Cardiac fibroblast (primary cell): Measurements from ENCODE around the gene BRAT1.

Experiments
- DNase-seq, 2 donors: peaks; one replicate each; pipeline versions ENCODE4 v3.0.0 to v3.0.0-alpha.2; 2010; ENCODE audit warnings: low read depth in 2 of 2
- H3K4me3 ChIP-seq, 2 donors: replicated peaks in 1 of 2; 1 replicate in 1 of 2; 2 replicates in 1 of 2; pipeline ENCODE4 v1.5.1; 2011; ENCODE audit warnings: low read depth in 2 of 2, low read length in 2 of 2, mild to moderate bottlenecking in 2 of 2, moderate library complexity in 1 of 2
- TF ChIP-seq, protein P1 (sequence below): IDR thresholded peaks from one replicate; pipeline ENCODE4 v1.5.1; 2011; ENCODE audit warnings: low read depth, mild to moderate bottlenecking, low read length, inconsistent platforms

The BRAT1 gene

DNA sequence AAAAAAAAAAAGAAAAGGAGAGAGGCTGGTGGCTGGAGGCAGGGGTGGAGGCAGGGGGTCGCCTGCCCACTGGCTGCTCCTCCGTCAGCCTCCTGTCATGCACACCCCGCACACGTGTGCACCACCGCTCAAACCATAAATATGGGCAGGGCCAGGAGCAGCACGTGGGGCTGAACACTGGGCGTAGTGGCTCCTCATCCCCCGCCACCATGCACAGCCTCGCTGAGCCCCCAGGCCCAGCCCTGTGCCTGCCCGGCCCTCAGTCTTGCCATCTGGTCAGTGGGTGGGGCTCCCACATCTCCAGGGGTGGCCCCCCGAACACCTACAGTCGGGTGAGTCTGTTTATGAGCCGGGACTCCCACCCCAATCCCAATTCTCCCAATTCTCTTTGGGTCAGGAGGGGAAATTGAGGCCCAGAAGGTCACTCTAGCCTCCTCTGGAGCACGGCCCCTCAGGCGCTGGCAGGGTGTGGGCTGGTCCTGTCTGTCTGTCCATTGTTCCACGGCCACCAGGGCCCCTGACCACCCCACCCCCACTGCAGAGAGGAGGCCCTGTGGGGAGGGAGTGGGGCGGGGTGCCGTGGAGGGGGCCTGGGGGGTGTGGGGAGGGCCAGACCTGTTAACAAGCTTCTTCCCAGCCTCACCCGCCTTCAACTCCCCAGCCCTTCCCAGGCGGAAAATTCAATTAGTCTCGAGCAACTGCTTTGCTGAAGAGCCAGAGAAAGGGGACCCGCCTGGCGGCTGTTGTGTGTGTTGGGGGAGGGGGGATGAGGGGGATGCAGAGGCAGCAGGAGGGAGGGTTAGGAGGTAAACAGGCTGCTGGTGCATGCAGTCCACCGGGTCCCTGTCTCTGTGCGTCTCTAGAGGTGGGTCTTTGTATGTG lies 59.7 kb downstream of the BRAT1 start:
- no peak overlapping the region for H3K4me3 ChIP-seq
- TF ChIP-seq, protein P1, sequence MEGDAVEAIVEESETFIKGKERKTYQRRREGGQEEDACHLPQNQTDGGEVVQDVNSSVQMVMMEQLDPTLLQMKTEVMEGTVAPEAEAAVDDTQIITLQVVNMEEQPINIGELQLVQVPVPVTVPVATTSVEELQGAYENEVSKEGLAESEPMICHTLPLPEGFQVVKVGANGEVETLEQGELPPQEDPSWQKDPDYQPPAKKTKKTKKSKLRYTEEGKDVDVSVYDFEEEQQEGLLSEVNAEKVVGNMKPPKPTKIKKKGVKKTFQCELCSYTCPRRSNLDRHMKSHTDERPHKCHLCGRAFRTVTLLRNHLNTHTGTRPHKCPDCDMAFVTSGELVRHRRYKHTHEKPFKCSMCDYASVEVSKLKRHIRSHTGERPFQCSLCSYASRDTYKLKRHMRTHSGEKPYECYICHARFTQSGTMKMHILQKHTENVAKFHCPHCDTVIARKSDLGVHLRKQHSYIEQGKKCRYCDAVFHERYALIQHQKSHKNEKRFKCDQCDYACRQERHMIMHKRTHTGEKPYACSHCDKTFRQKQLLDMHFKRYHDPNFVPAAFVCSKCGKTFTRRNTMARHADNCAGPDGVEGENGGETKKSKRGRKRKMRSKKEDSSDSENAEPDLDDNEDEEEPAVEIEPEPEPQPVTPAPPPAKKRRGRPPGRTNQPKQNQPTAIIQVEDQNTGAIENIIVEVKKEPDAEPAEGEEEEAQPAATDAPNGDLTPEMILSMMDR = no peak
- DNase-seq = no peak

GRCh38 chr7:2494191-2495130 lies 60.9 kb downstream of the BRAT1 start:
- no peak for DNase-seq
- TF ChIP-seq, protein P1 = no peak
- no peak overlapping the region for H3K4me3 ChIP-seq

- peak; percentile 37 to 45 for DNase-seq
- TF ChIP-seq, protein P1 = no peak
- H3K4me3 ChIP-seq = no peak overlapping the region
These were observed 61.8 kb downstream of the BRAT1 start for GRCh38 chr7:2493205-2494164.

- no peak for DNase-seq
- TF ChIP-seq, protein P1 = no peak
- no peak overlapping the region for H3K4me3 ChIP-seq
These were observed 63.3 kb downstream of the BRAT1 start for GRCh38 chr7:2492038-2492437.

GRCh38 chr7:2490181-2490651 lies 65.1 kb downstream of the BRAT1 start:
- no peak overlapping the region for H3K4me3 ChIP-seq
- TF ChIP-seq, protein P1 = no peak
- no peak for DNase-seq

GRCh38 chr7:2488681-2489080 lies 66.6 kb downstream of the BRAT1 start:
- H3K4me3 ChIP-seq = no peak overlapping the region
- TF ChIP-seq, protein P1 = no peak
- DNase-seq = no peak
